EL (cell line): ENCODE measurements around the gene SPOCK1.
"Not testable (repeated sequence)": the region's sequence is repeated elsewhere in the genome, so short reads cannot be mapped to it uniquely, and the experiment has no call there.

Experiments
- DNase-seq: peaks from one replicate; pipeline ENCODE4 v3.0.0-alpha.2; 2016

The SPOCK1 gene

DNA sequence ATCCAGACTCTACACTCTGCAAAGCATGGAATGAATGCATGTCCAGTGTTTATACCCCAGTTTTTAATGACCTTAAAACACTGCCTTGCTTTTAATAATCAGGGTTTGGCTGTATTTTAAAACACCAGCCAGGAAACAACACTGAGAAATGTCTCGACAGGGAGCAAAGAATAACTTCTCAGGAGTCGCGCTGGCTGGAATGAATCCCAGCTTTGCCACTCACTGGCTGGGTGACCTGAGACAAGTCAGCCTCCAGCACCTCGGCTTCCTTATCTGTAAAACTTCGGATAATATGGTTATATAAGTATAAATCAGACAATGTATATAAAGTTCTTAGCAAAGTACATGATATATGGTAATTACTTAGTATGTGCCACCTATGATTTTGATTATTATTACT lies 505.0 kb downstream of the SPOCK1 start:
- DNase-seq: no peak

DNA sequence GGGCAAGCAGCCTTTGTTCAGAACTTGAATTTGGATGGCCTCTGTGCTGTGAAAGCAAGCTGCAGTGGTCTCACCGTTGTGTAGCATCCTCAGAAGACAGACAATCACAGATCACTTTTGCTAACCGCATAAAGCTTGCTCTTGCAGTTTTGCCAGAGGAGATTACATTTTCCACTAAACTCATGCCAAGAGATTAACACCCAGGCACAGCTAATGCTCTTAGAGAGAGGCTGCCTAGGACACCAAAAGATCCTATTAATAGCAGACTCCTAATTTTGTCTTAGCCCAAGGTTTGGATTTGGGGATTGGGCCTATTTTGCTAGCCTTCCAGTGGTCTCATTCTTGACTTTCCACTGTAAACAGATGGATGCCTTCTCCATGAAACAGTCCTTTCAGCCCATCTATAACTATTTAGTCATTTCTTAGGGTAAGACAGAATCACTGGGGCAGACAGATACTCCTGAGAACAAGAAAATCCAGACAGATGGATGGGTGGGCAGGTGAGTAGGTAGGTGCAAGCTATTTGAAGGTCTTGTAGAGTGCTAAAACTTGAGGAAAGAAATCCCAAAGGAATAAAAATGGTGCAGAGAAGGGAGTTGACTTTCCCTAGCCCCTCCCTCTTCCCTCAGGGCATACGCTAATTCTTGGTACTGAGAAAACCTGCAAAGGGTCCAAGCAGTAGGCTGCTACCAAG lies 506.2 kb downstream of the SPOCK1 start:
- no peak for DNase-seq

DNA sequence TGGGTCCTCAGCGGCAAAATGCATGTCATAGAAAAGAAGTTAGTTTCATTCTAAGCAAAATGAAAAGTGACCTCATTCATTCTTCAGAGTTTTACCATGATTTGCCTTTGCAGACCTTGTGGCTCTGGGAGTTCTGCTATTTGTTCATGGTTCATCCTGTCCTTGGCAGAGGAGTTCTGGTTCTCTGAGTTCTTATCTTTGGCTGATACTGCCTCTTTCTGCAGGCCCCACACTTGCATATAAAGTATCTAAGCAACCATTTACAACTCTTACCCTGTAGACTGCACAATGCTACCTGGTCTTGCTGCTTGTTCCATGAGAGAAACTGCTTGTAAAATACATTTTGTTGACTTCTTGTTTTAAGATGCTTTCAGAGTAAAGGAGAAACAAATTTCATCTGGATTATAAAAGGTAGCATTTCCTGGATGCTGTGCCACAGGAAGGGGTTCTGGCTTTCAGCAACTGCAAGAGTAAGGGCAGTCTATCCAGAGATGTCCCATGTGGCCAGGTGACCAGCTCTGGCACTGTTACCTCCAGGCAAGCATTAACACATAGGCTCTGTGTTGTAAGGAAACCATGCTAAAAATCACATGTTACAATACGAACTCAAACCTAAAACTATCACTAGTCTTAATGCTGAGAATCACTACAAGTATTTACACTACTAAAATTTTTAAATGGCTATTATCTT lies 513.2 kb downstream of the SPOCK1 start:
- DNase-seq: no peak

DNA sequence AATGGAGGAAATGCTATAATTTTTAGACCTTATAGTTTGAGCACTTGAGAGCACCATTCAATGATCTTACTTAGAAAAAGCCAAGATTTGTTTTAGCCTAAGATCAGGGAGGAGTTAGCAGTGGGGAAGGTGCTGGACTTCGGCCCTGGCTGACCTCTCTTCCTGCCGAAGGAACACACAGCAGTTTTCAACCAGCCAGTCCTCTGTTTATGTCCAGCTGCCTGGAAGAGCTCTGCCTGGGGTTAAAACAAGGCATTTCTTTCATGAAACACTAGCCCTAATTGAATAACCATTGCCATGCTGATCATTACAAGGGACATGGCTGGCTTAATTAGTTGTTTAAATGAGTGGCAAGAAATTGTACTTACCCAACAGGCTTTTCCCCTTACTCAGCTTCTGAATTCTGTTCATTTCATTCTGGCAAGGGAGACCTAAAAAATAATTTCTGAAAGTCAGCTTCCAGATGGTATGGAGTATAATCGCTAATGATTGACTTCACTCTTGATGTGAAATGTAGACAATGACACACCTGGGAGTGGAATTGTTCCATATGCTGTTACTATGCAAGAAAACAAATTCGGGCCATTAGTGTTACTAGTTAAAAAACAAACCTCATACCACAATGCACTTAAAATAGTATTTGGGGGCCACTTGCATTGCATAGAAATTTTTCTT lies 514.2 kb downstream of the SPOCK1 start:
- DNase-seq: no peak

DNA sequence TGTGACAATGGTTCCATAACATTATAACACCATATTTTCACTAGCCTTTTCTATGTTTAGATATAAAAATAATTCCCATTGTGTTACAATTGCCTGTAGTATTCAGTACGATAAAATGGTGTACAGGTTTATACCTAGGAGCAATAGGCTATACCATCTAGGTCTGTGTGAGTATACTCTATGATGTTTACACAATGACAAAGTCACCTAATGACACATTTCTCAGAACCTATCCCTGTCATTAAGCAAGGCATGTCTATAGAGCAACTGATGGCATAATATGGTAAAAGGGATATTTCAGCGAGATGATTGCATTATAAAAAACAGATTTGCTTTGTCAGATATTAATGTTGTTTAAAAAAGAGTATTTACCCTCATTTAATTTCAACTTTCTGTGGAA lies 517.2 kb downstream of the SPOCK1 start:
- DNase-seq: no peak

DNA sequence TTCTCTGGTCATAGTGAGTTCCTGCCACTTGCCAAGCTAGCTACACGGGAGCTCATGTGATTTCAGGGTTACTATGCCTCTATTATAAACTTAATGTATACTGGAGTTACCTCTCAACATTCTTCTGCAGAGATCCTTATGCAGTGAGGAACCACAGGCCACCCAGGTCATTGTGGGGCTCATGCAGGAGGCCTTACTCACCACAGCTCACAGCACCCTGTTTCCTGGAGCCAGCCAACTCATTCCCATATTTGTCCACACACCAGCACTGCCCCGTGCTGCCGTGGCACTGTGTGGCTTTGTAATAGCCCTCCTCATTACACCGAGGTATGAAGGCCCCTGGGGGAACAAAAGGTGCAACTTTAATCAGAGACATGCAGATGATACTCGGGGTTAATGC lies 520.0 kb downstream of the SPOCK1 start:
- DNase-seq: peak; percentile 72

DNA sequence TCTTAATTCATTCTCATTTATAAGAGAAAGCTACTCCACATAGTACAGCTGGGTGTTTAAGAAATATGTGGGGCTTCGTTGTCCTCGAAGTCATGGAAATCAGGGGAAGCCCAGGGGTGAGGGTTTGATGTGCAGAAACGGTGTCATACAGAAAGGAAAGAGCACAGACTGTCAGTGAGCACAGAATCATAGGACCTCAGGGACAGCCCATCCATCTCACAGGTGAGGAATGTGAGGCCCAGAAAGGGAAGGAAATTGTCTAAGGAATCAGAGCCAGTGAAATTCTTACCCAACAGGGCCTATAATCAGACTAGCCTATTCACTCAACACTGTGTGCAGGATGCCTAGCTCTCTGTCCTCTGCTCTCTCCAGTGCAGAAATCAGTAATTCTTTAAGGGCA lies 535.6 kb downstream of the SPOCK1 start:
- DNase-seq: no peak

DNA sequence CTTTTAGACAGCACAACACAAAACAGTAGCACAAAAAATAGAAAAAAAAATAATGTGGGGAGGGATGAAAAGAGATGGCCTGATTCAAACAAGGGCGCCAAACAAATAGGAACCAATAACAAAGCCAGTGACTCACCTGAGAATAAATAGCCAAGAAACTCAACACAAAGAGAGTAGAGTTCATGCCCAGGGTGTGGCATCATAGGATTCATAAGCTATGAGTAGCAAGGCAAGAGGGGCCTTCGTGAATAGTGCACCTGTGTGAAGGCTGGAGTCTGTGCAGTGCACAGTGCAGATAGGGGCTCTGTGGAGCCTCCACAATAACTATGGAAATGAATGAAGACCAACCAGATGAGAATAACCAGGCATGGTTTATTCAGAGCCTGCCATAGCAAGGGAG lies 541.7 kb downstream of the SPOCK1 start:
- no peak for DNase-seq

DNA sequence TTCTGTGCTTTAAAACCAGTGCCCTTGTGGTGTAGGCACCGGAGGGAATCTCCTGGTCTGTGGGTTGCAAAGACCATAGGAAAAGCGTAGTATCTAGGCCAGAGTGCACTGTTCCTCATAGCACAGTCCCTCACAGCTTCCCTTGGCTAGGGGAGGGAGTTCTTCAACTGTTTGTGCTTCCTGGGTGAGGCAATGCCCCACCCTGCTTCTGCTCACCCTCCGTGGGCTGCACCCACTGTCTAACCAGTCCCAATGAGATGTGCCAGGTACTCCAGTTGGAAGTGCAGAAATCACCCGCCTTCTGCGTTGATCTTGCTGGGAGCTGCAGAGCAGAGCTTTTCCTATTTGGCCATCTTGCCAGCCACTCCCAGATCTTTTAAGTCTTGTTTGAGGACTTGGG lies 545.0 kb downstream of the SPOCK1 start:
- not testable (repeated sequence) for DNase-seq

DNA sequence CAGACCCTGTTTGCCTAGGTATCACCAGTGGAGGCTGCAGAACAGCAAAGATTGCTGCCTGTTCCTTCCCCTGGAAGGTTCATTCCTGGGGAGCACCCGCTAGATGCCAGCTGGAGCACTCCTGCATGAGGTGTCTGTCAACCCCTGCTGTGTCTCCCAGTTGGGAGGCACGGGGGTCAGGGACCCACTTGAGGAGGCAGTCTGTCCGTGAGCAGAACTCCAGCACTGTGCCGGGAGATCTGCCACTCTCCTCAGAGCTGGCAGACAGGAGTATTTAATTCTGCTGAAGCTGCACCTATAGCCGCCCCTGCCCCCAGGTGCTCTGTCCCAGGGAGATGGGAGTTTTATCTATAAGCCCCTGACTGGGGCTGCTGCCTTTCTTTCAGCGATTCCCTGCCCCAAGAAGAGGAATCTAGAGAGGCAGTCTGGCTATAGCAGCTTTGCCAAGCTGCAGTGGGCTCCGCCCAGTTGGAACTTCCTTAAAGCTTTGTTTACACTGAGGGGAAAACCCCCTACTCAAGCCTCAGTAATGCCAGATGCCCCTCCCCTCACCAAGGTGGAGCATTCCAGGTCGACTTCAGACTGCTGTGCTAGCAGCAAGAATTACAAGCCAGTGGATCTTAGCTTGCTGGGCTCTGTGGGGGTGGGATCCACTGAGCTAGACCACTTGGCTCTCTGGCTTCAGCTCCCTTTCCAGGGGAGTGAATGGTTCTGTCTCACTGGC lies 545.6 kb downstream of the SPOCK1 start:
- DNase-seq: not testable (repeated sequence)

DNA sequence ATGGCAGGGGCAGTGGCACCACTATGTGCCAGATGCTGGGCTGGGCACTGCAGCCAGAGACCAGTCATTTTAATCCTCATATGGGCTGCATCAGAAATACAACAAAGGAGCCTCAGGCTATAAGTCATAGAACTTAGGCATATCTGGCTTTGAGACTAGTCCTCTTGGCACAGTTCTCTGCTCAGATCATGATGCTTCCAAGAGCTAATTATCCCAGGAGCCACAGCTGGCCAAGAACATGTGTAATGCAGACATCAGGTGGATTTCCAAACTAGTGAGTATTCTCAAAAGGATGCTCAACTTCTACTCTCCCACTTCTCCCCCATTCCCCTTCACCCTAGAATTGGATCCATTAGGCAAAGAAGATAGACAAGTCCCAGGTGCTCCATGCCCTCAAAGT lies 571.6 kb downstream of the SPOCK1 start:
- DNase-seq: no peak

DNA sequence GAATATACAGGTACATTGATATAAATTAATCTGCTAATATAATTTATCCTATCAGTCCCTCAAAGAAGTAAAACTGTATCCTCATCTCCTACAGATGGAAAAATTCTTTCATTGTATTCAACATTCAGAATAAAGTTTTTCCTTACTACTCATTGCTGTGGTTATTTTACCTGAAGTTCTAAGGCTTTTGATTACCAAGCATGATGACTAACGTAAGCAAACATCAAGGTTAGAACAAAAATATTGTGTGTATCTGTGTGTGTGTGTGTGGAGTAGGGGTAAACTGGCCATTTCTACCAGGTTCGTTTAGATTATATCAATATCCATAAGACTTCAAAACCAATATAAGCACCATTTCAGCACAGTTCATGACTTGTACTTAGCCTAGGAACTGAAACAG lies 573.1 kb downstream of the SPOCK1 start:
- no peak for DNase-seq
